ENCODE measurements around the gene EFCAB9.
A peak's percentile ranks its signal among the peaks of the same experiment; 100 is the strongest.
"Not testable (repeated sequence)": the region's sequence is repeated elsewhere in the genome, so short reads cannot be mapped to it uniquely, and the experiment has no call there.

Gene EFCAB9

GRCh38 chr5:172186114-172186695 is 7.8 kb upstream of the EFCAB9 start:
- FAIRE-seq (no peak), DNase-seq (ENCODE audit: insufficient read length, low spot score) (no peak)
- no peak for TF ChIP-seq POLR2AphosphoS5 (IDR thresholded peaks at IDR 0.05; ENCODE audit: low read depth, low read length)
- TF ChIP-seq POU2F2 (IDR thresholded peaks at IDR 0.05; ENCODE audit: low read depth, low read length) = no peak
- no peak for TF ChIP-seq POLR2A (IDR thresholded peaks at IDR 0.05; ENCODE audit: low read depth, low read length)
- TF ChIP-seq TAF1 (IDR thresholded peaks at IDR 0.05; ENCODE audit: low read depth, low read length) = no peak
- no peak for TF ChIP-seq PAX5 (IDR thresholded peaks at IDR 0.05; ENCODE audit: insufficient read depth, low read length, severe bottlenecking)
- TF ChIP-seq SPI1 (IDR thresholded peaks at IDR 0.05; ENCODE audit: low read depth, low read length) = no peak

GRCh38 chr5:172187118-172188032 is 6.6 kb upstream of the EFCAB9 start:
- TF ChIP-seq POU2F2 (IDR thresholded peaks at IDR 0.05; ENCODE audit: low read depth, low read length) (no peak), POLR2AphosphoS5 (IDR thresholded peaks at IDR 0.05; ENCODE audit: low read depth, low read length) (peak; percentile 15; the same call in 1 of the 2 replicates), TAF1 (IDR thresholded peaks at IDR 0.05; ENCODE audit: low read depth, low read length) (peak; percentile 40; the same call in 1 of the 2 replicates), POLR2A (IDR thresholded peaks at IDR 0.05; ENCODE audit: low read depth, low read length) (peak; percentile 53; the same call in 1 of the 2 replicates), PAX5 (IDR thresholded peaks at IDR 0.05; ENCODE audit: insufficient read depth, low read length, severe bottlenecking) (no peak), SPI1 (IDR thresholded peaks at IDR 0.05; ENCODE audit: low read depth, low read length) (0 out of 2 replicates have a peak, but pooled peaks have one; percentile 1)
- no peak for DNase-seq (ENCODE audit: insufficient read length, low spot score)
- peak; percentile 59 for FAIRE-seq

GRCh38 chr5:172188033-172188892 is 5.7 kb upstream of the EFCAB9 start, which contains the start of gene STK10:
STK10 (minus strand) TSS chr5:172188224; CDS start chr5:172188042, 182 bp downstream.
- peak; percentile 94 for DNase-seq (ENCODE audit: insufficient read length, low spot score)
- peak; percentile 92 for FAIRE-seq
- TF ChIP-seq POU2F2 (IDR thresholded peaks at IDR 0.05; ENCODE audit: low read depth, low read length) (no peak), TAF1 (IDR thresholded peaks at IDR 0.05; ENCODE audit: low read depth, low read length) (0 out of 2 replicates have a peak, but pooled peaks have one; percentile 7)

- TF ChIP-seq TAF1 (IDR thresholded peaks at IDR 0.05; ENCODE audit: low read depth, low read length) = no peak
- no peak for TF ChIP-seq PAX5 (IDR thresholded peaks at IDR 0.05; ENCODE audit: insufficient read depth, low read length, severe bottlenecking)
- TF ChIP-seq POLR2AphosphoS5 (IDR thresholded peaks at IDR 0.05; ENCODE audit: low read depth, low read length) = no peak
- TF ChIP-seq POLR2A (IDR thresholded peaks at IDR 0.05; ENCODE audit: low read depth, low read length) = no peak
- TF ChIP-seq SPI1 (IDR thresholded peaks at IDR 0.05; ENCODE audit: low read depth, low read length) = no peak
- TF ChIP-seq POU2F2 (IDR thresholded peaks at IDR 0.05; ENCODE audit: low read depth, low read length) = no peak
- FAIRE-seq = no peak
- no peak for DNase-seq (ENCODE audit: insufficient read length, low spot score)
These were observed 4.9 kb upstream of the EFCAB9 start for GRCh38 chr5:172188893-172189692.

- DNase-seq (ENCODE audit: insufficient read length, low spot score) = no peak
- no peak for FAIRE-seq
- TF ChIP-seq SPI1 (IDR thresholded peaks at IDR 0.05; ENCODE audit: low read depth, low read length) (no peak), POLR2AphosphoS5 (IDR thresholded peaks at IDR 0.05; ENCODE audit: low read depth, low read length) (no peak), POU2F2 (IDR thresholded peaks at IDR 0.05; ENCODE audit: low read depth, low read length) (no peak), PAX5 (IDR thresholded peaks at IDR 0.05; ENCODE audit: insufficient read depth, low read length, severe bottlenecking) (no peak), POLR2A (IDR thresholded peaks at IDR 0.05; ENCODE audit: low read depth, low read length) (no peak), TAF1 (IDR thresholded peaks at IDR 0.05; ENCODE audit: low read depth, low read length) (no peak)
These were observed 4.2 kb upstream of the EFCAB9 start for GRCh38 chr5:172189693-172190296.

GRCh38 chr5:172194985-172195774 is 1.2 kb downstream of the EFCAB9 start:
- no peak for TF ChIP-seq SPI1 (IDR thresholded peaks at IDR 0.05; ENCODE audit: low read depth, low read length)
- TF ChIP-seq POLR2AphosphoS5 (IDR thresholded peaks at IDR 0.05; ENCODE audit: low read depth, low read length) = no peak
- no peak for TF ChIP-seq POU2F2 (IDR thresholded peaks at IDR 0.05; ENCODE audit: low read depth, low read length)
- no peak for TF ChIP-seq POLR2A (IDR thresholded peaks at IDR 0.05; ENCODE audit: low read depth, low read length)
- no peak for TF ChIP-seq PAX5 (IDR thresholded peaks at IDR 0.05; ENCODE audit: insufficient read depth, low read length, severe bottlenecking)
- TF ChIP-seq TAF1 (IDR thresholded peaks at IDR 0.05; ENCODE audit: low read depth, low read length) = no peak
- FAIRE-seq (no peak), DNase-seq (ENCODE audit: insufficient read length, low spot score) (no peak)

- FAIRE-seq; DNase-seq (ENCODE audit: insufficient read length, low spot score): not testable (repeated sequence)
These were observed 3.8 kb downstream of the EFCAB9 start for GRCh38 chr5:172197775-172198174.

- TF ChIP-seq PAX5 (IDR thresholded peaks at IDR 0.05; ENCODE audit: insufficient read depth, low read length, severe bottlenecking) (no peak), POLR2A (IDR thresholded peaks at IDR 0.05; ENCODE audit: low read depth, low read length) (no peak), SPI1 (IDR thresholded peaks at IDR 0.05; ENCODE audit: low read depth, low read length) (no peak), POLR2AphosphoS5 (IDR thresholded peaks at IDR 0.05; ENCODE audit: low read depth, low read length) (no peak), POU2F2 (IDR thresholded peaks at IDR 0.05; ENCODE audit: low read depth, low read length) (no peak), TAF1 (IDR thresholded peaks at IDR 0.05; ENCODE audit: low read depth, low read length) (no peak)
- DNase-seq (ENCODE audit: insufficient read length, low spot score) = no peak
- FAIRE-seq = peak; percentile 78
These were observed 5.5 kb downstream of the EFCAB9 start for GRCh38 chr5:172199446-172199845.
